GM21360 (cell line): ENCODE measurements around the gene IPO11.
"Not testable (repeated sequence)": the region's sequence is repeated elsewhere in the genome, so short reads cannot be mapped to it uniquely, and the experiment has no call there.

Source experiments
- ATAC-seq: cut with Tn5 transposase; IDR thresholded peaks from one replicate; pipeline ENCODE4 v1.9.1; 2021; ENCODE audit warnings: mild to moderate bottlenecking, moderate library complexity; ENCODE audit not compliant: unreplicated experiment

The IPO11 gene

DNA sequence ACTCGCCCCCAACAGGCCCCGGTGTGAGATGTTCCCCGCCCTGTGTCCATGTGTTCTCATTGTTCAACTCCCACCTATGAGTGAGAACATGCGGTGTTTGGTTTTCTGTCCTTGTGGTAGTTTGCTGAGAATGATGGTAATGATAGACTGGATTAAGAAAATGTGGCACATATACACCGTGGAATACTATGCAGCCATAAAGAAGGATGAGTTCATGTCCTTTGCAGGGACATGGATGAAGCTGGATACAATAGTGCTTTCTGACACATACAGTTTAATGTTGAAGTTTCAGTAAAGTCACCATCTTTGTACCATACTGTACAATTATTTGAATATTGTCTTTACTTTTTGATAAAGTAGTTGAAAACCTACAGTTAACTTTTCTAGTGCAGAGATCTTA is 96.2 kb downstream of the IPO11 start:
- ATAC-seq = not testable (repeated sequence)

GRCh38 chr5:62509806-62510205 is 97.2 kb downstream of the IPO11 start:
- ATAC-seq = no peak

GRCh38 chr5:62513085-62513484 is 100.5 kb downstream of the IPO11 start:
- ATAC-seq = not testable (repeated sequence)

DNA sequence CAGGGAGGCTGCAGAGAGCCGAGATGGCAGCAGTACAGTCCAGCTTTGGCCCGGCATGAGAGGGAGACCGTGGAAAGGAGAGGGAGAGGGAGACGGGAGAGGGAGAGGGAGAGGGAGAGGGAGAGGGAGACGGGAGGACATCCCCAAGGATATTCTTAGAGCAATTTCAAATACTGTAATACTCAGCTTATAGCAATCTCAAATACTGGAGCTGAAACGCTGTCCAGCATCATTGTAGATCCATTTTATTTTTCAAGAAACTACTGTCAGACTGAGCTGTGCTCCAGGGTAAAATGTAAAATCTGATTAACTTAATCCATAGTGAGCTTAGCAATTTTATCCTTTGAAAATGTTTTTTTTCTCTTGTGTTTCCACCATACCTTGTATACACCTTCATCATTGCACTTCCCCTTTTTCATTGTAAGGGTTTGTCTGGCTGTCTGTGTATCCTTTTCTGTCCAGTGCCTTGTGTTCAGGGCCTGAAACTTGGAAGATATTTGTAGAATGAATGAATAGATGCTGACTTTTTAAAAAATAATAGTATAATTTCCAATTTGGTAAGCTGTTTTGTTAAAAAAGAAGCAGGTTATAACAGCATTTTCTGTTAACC is 102.1 kb downstream of the IPO11 start:
- no peak for ATAC-seq

DNA sequence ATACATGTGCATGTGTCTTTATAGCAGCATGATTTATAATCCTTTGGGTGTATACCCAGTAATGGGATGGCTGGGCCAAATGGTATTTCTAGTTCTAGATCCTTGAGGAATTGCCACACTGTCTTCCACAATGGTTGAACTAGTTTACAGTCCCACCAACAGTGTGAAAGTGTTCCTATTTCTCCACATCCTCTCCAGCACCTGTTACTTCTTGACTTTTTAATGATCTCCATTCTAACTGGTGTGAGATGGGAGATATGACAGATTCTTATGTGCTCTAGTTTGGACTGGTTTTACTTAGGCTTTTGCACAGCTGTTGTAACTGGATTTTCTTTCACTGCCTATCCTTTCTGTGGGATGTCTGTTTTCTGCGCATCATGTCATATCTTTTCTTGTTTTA is 108.2 kb downstream of the IPO11 start:
- not testable (repeated sequence) for ATAC-seq

GRCh38 chr5:62521319-62521718 is 108.8 kb downstream of the IPO11 start:
- ATAC-seq = no peak

DNA sequence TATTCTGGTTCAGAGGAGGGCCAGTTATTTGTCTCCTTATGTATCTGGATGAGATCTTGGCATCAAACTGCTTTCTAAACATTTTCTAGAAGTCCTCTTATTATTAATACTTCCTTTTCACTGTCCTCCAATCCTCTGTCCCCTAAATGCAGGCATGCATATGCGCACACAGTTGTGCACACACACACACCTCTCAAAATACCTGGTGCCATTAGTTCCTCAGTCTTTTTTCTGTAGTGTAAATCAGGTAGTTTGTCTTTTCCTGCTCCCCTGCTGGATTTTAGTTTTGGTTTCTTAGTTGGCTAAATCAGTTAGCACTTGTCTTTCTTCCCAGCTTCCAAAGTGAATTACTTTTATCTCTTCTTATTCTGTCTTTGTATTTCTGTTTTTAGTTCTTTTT is 110.2 kb downstream of the IPO11 start:
- no peak for ATAC-seq

DNA sequence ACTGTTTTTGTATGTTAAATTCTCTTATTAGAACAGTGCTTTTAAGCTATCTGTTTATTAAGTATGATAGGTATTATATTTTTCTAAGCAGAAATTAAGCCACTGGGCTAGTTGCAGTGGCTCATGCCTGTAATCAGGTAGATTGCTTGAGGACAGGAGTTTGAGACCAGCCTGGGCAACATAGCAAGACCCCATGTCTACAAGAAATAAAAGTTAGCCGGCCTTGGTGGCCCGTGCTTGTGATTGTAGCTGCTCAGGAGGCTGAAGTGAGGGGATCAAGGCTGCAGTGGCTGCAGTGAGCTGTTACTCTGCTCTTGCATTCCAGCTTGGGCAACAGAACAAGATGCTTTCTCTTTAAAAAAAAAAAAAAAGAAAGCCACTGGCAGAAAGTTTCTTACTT is 121.0 kb downstream of the IPO11 start:
- ATAC-seq = no peak

DNA sequence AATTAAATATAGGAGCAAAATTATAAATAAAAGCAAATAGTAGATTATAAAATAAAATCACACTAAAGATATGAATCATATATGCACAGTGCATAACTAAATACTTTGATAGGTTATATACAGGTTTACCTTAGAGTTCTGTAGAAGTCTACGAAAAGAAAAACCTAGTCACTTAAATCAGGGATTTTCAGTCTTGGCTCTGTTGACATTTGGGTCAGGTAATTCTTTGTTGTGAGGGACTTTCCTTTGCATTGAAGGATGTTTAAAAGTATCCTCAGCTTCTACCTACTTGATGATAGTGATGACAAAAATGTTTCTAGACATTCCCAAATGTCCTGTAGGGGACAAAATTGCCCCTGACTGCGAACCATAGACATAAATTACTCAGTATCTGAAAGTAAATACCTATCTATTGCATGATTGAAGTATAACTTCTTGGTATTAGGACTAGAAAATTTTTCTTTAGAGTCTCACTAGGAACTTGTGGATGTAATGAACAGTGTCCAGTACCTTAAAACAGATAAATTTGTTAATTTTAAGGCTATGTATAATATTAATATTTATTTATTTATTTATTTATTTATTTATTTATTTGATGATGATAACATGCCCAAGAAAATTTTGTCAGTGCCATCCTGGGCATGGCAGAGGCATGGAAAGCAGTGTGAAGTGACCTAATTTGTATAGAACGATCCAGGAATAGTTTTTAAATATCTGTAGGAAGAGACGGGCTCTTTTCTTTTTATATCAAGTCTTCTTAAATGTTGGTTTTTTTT is 122.1 kb downstream of the IPO11 start:
- no peak for ATAC-seq

DNA sequence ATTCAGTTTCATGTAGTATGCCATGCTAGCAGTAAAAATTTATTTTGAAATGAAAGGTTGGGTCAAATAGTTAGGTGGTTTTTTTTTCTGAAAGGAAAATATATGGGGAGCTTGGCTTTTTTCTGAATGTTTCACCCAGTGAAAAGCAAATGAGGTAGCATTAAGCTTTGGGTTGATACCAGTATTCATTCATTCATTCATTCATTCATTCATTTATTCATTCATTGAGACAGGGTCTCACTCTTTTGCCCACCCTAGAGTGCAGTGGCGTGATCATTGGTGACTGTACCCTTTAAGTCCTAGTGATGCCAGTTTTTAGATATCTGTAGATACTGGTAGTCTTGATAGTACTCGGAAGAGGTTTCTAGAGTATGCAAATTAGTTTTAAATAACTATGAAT is 123.7 kb downstream of the IPO11 start:
- no peak for ATAC-seq

DNA sequence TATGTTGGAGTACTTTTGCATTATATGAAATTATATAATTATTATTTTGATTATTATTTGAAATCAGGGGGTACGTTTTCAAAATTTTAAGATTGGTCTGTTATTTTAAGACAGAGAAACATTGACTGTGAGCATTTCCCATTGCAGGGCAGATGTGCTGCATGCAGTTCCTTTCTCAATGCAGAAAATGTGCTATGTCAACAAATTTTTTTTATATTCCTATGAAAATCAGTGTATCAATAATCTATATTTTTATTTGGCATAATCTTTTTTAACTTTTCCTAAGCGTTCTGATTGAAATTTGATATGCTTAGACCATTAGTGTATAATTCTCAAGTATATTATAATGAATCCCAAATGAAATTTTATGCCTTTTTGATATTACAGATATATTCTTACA is 124.2 kb downstream of the IPO11 start:
- no peak for ATAC-seq

GRCh38 chr5:62538017-62538942 is 125.7 kb downstream of the IPO11 start:
- ATAC-seq = no peak

DNA sequence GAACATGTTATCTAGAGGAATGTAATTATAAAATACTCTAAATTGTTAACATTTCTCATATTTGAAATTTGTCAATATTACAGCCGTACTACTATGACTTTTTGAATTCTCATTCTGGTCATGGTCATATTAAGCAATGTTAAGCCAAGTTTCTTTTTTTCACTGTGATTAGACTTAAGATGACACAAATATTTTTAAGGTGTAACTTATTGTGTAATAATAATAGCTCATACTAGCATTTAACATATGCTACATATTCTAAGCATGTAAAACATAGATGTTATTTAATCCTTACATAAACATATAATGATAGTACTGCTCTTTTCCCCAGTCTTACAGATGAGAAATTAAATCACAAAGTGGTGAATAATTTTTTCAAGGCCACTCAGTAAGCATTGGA is 130.2 kb downstream of the IPO11 start:
- ATAC-seq = no peak

- no peak for ATAC-seq
These were observed 135.5 kb downstream of the IPO11 start for GRCh38 chr5:62547945-62548630.

- ATAC-seq = no peak
These were observed 137.5 kb downstream of the IPO11 start for GRCh38 chr5:62550103-62550502.

- no peak for ATAC-seq
These were observed 143.4 kb downstream of the IPO11 start for GRCh38 chr5:62555930-62556329.

DNA sequence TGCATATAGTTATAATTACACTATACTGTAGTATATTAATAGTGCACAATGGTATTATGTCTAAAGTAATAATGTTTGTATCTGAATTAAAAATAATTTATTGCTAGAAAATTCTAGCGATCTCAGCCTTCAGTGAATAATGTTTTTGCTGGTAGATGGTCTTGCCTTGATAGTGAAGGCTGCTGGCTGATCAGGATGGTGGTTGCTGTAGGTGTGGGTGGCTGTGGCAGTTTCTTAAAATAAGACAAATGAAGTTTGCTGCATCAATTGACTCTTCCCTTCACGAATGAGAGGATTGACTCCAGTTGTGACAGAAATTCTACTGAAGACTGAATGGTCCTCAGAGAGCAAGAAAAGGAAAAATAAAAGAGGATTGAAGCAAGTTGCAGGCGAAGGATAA is 146.4 kb downstream of the IPO11 start:
- no peak for ATAC-seq

DNA sequence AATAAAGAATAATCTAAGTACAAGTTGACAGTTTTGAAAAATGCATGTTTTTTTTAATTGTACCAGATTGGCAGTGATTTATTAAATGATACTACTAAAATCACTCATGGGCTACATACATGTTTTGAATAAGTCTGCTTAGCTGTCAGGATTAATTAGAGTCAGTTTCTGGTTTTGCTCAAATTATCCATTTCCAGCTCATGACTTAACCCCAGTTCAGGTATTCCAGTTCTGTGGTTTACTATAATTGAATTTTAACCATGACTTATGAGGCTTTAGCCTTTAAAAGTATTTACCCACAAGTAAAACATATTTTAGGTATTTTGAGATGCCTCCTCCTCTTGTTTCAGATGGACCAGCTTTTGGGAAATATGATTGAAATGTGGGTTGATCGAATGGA is 148.2 kb downstream of the IPO11 start:
- no peak for ATAC-seq

GRCh38 chr5:62561896-62562295 is 149.3 kb downstream of the IPO11 start:
- no peak for ATAC-seq

- ATAC-seq = no peak
These were observed 150.3 kb downstream of the IPO11 start for GRCh38 chr5:62562867-62563266.

DNA sequence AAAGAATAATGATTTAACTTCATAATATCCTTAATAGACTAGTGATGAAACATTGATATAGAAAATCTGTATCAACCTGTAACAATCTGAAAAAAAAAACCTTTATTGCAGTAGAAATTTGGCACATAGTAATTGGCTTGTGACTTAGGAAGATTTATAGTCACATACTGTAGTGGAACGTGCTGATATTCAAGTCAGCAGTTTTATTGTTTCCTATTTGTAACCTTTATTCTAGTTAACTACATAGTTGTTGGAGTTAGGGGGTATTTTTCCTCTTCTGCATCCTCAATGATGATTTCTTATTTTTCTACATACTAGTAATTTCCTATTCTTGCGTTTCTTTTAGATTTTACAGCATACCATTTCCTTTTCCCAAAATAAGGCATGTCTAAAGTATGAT is 151.5 kb downstream of the IPO11 start:
- no peak for ATAC-seq
